Measurements from ENCODE around the gene WSB2. TPM values are rescaled to one million over a fixed set of nuclear protein-coding genes. Genes with fewer than 3 reads are reported as not detected.

WSB2 gene
- total and polyA plus RNA-seq, 10 of the 15 experiments (the other 5 are each of a cell fraction or from before 2014, with no cell fraction given): 18.3 to 82.6 (median 43.7) TPM

DNA sequence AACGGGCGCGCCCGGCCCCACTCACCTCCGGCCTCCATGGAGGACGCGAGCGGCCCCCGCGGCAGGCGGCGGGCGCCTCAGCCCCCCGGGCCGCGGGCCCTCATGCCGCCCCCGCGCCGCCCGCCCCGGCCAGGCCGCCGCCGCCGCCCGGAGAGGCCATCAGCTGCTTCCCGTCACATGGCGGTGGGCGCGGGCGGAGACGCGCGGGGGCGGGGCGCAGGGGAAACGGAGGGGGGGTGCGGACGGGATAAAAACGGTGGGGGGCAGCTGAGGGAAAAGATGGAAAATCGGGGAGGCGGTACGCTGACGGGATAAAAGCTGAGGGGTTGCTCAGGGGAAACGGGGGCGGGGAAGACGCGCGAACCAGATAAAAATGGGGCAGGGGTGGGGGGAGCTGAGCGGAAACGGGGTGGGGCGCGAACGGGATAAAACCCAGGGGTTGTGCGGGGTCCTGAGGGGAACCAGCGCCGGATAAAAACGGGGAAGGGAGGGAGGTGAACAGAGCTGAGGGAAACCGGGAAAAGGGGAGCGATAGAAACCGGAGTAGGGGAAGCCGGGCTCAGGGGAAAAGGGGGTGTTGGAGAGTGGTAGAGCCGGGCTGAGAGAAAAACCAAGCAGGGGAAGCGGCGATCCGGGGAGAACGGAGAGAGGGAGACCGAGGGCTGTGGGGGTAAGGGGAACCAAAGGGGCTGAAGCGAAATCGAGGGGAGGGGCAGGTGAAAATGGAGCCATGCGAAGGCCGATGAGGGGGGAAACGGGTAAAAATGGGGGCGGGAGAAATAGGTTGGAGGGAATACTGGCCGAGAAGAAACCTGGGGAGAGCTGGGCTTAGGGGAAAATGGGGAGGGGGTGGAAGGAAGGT is at the start of gene WSB2 (continued):
- TF ChIP-seq EGR1 (IDR thresholded peaks at IDR 0.05; ENCODE audit: borderline replicate concordance in 1 of 2, low read depth in 2 of 2, low read length in 2 of 2) (peak; percentile 19 to 95), POLR2A (IDR thresholded peaks at IDR 0.05; ENCODE audit: low read depth, low read length) (peak; percentile 50; the same call in 1 of the 2 replicates), SMAD1 (IDR thresholded peaks at IDR 0.05; ENCODE audit: low read depth, partially characterized antibody) (peak; percentile 65), SIN3A (IDR thresholded peaks at IDR 0.05; ENCODE audit: low read depth, low read length) (0 out of 2 replicates have a peak, but pooled peaks have one; percentile 56), FOXM1 (IDR thresholded peaks at IDR 0.05; ENCODE audit: low read depth, low read length) (no peak)
- TF ChIP-seq, protein P1, sequence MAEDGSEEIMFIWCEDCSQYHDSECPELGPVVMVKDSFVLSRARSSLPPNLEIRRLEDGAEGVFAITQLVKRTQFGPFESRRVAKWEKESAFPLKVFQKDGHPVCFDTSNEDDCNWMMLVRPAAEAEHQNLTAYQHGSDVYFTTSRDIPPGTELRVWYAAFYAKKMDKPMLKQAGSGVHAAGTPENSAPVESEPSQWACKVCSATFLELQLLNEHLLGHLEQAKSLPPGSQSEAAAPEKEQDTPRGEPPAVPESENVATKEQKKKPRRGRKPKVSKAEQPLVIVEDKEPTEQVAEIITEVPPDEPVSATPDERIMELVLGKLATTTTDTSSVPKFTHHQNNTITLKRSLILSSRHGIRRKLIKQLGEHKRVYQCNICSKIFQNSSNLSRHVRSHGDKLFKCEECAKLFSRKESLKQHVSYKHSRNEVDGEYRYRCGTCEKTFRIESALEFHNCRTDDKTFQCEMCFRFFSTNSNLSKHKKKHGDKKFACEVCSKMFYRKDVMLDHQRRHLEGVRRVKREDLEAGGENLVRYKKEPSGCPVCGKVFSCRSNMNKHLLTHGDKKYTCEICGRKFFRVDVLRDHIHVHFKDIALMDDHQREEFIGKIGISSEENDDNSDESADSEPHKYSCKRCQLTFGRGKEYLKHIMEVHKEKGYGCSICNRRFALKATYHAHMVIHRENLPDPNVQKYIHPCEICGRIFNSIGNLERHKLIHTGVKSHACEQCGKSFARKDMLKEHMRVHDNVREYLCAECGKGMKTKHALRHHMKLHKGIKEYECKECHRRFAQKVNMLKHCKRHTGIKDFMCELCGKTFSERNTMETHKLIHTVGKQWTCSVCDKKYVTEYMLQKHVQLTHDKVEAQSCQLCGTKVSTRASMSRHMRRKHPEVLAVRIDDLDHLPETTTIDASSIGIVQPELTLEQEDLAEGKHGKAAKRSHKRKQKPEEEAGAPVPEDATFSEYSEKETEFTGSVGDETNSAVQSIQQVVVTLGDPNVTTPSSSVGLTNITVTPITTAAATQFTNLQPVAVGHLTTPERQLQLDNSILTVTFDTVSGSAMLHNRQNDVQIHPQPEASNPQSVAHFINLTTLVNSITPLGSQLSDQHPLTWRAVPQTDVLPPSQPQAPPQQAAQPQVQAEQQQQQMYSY (CRISPR knock-in tag; IDR thresholded peaks at IDR 0.05): no peak
- TF ChIP-seq, protein P2, sequence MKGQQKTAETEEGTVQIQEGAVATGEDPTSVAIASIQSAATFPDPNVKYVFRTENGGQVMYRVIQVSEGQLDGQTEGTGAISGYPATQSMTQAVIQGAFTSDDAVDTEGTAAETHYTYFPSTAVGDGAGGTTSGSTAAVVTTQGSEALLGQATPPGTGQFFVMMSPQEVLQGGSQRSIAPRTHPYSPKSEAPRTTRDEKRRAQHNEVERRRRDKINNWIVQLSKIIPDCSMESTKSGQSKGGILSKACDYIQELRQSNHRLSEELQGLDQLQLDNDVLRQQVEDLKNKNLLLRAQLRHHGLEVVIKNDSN (IDR thresholded peaks at IDR 0.05; ENCODE audit: borderline replicate concordance, extremely low read length, insufficient read depth, low read depth, low read length): peak; percentile 76
